Type B pancreatic cell (in vitro differentiated cells): Measurements from ENCODE around the gene RECQL. TPM values are rescaled to one million over a fixed set of nuclear protein-coding genes. Genes with fewer than 3 reads are reported as not detected.

Experiments
- DNase-seq: peaks from one replicate; pipeline ENCODE4 v3.0.0; 2021; ENCODE audit warnings: mixed read lengths; ENCODE audit not compliant: unreplicated experiment; ENCODE audit errors: extremely low spot score
- H3K27ac Mint-ChIP-seq: 2 replicates; pipeline ENCODE4 v1.8.0; 2021; ENCODE audit warnings: mild to moderate bottlenecking, mixed read lengths
- H3K27me3 Mint-ChIP-seq: 2 replicates; pipeline ENCODE4 v1.8.0; 2021; ENCODE audit warnings: mixed read lengths
- H3K36me3 Mint-ChIP-seq: 2 replicates; pipeline ENCODE4 v1.8.0; 2021; ENCODE audit warnings: mixed read lengths
- H3K4me1 Mint-ChIP-seq: one replicate; pipeline ENCODE4 v1.8.0; 2021; ENCODE audit warnings: mixed read lengths; ENCODE audit not compliant: unreplicated experiment
- H3K4me3 Mint-ChIP-seq: 2 replicates; pipeline ENCODE4 v1.8.0; 2021; ENCODE audit warnings: mild to moderate bottlenecking, mixed read lengths
- H3K9me3 Mint-ChIP-seq: 2 replicates; pipeline ENCODE4 v1.8.0; 2021; ENCODE audit warnings: mixed read lengths
- total RNA-seq: library from RNA; stranded (reverse); gene quantifications from 2 replicates; pipeline ENCODE4 v1.2.1, GENCODE V29; 2021; ENCODE audit warnings: low replicate concordance
- TF ChIP-seq, protein P1 (sequence below): fragments of 200-600 bp; sonication (generic); conservative IDR thresholded peaks from 2 replicates; pipeline ENCODE4 v1.5.0; 2021; ENCODE audit warnings: antibody characterized with exemption, mild to moderate bottlenecking

Gene RECQL
- total RNA-seq, 1 donor from 2014 or later, result 25.6 TPM

DNA sequence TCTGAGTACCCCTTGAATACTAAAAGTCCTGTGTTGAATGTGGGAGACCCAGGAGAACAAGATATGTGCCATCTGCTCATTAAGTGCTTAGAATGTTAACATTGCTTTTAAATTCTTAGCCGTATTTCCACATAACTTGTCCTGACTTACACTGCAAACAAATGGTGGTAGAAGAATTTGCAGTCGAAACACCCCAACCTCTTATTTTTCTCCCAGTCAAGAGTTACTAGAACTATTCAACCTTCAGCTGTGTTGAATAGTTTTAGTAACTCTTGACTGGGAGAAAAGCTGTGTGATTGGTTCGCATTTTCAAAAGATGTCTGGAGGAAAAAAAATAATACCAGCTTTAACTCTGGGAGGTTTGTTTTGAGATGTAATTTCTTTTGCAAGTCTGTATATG is 17.0 kb upstream of the RECQL start:
- Mint-ChIP-seq H3K4me1 (no peaks in the 10 kb centered on the region), H3K27ac (no peak overlapping the region), H3K27me3 (peaks cover 2% of the 10 kb centered on the region), H3K36me3 (peaks cover 13% of the 10 kb centered on the region), H3K4me3 (no peak overlapping the region), H3K9me3 (no peaks in the 10 kb centered on the region)
- TF ChIP-seq, protein P1, sequence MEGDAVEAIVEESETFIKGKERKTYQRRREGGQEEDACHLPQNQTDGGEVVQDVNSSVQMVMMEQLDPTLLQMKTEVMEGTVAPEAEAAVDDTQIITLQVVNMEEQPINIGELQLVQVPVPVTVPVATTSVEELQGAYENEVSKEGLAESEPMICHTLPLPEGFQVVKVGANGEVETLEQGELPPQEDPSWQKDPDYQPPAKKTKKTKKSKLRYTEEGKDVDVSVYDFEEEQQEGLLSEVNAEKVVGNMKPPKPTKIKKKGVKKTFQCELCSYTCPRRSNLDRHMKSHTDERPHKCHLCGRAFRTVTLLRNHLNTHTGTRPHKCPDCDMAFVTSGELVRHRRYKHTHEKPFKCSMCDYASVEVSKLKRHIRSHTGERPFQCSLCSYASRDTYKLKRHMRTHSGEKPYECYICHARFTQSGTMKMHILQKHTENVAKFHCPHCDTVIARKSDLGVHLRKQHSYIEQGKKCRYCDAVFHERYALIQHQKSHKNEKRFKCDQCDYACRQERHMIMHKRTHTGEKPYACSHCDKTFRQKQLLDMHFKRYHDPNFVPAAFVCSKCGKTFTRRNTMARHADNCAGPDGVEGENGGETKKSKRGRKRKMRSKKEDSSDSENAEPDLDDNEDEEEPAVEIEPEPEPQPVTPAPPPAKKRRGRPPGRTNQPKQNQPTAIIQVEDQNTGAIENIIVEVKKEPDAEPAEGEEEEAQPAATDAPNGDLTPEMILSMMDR, result no peak
- DNase-seq, result no peak

DNA sequence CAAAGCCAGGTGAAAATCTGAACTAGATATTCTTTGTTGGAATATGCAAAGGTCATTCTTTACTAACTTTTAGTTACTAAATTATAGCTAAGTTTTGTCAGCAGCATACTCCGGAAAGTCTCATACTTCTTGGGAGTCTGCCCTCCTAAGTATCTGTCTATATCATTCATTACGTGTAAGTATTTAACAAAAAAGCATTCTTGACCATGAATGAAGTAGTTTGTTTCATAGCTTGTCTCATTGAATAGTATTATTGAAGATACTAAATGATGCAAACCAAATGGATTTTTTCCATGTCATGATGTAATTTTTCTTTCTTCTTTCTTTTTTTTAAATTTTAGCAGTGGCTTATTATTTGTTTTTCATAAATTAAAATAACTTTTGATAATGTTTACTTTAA is 14.8 kb upstream of the RECQL start:
- Mint-ChIP-seq H3K9me3 (no peaks in the 10 kb centered on the region), H3K27me3 (no peaks in the 10 kb centered on the region), H3K36me3 (peaks cover 20% of the 10 kb centered on the region), H3K4me1 (no peaks in the 10 kb centered on the region), H3K4me3 (no peak overlapping the region), H3K27ac (no peak overlapping the region)
- TF ChIP-seq, protein P1, result no peak
- DNase-seq, result no peak

DNA sequence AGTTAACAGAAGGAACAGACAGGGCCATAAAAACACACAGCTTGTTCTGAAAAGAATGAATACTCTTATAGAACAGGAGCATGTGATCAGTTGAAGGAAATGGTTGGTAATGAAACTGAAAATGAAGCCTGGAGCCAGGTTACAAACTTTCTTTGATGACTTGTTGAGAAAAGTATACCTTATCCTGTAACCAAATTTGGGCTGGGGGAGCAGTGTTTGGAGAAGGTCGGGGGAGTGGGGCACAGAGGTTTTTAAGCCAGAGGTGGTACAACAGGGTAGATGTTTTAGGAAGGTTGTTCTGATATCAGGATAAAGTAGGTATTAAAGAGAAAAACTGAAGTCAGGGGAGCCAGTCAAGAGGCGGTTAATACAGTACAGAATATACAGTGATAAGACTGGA is 8.3 kb upstream of the RECQL start:
- no peak for DNase-seq
- H3K27ac Mint-ChIP-seq, result no peak overlapping the region
- TF ChIP-seq, protein P1, result no peak
- no peaks in the 10 kb centered on the region for H3K9me3 Mint-ChIP-seq
- no peaks in the 10 kb centered on the region for H3K27me3 Mint-ChIP-seq
- no peaks in the 10 kb centered on the region for H3K4me1 Mint-ChIP-seq
- H3K4me3 Mint-ChIP-seq, result no peak overlapping the region
- peaks cover 38% of the 10 kb centered on the region for H3K36me3 Mint-ChIP-seq

DNA sequence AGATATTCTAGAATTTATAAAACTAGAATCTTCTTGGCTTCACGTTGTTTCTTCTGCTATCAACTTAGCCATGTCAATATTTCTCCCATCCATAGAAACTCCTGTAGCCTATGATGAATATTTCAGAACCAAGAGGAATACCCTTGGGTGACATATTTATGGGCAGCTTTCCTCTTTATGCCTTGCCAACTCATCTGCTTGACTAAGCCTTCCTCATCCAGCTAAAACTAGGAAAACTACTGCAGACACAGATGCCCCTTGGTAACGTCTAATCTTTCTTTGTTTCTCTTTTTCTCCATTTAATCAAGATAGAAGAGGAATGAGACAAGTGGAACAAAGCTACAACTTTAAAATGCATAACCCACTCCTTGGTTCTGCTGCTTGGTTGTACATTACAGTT is 6.4 kb upstream of the RECQL start:
- no peaks in the 10 kb centered on the region for H3K9me3 Mint-ChIP-seq
- peaks cover 8% of the 10 kb centered on the region for H3K4me1 Mint-ChIP-seq

DNA sequence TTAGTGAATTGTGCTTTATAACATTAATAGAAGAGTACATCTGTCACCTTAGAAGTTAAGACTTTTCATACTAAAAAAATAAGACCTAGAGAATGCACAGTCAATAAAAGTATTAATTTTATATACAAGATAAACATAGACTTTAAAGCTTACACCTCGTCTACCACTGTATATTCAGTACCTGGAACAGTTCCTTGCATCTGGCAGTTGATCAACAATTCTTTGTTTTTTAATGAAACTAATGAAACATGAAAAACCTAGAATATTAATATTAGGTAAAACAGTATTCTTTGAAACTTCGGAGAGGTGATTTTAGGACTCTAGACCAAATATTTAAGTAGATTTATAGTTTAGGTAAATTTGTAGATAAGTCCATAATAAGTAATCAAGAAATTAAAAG is 4.5 kb upstream of the RECQL start:
- Mint-ChIP-seq H3K27ac (no peak overlapping the region), H3K4me3 (no peak overlapping the region), H3K36me3 (peaks cover 21% of the 10 kb centered on the region), H3K27me3 (no peaks in the 10 kb centered on the region), H3K4me1 (peaks cover 8% of the 10 kb centered on the region), H3K9me3 (no peaks in the 10 kb centered on the region)
- TF ChIP-seq, protein P1, result no peak
- no peak for DNase-seq

More for the DNA sequence above, 6.4 kb upstream of the RECQL start:
- no peak overlapping the region for H3K27ac Mint-ChIP-seq
- no peaks in the 10 kb centered on the region for H3K27me3 Mint-ChIP-seq
- no peak overlapping the region for H3K4me3 Mint-ChIP-seq
- H3K36me3 Mint-ChIP-seq, result peaks cover 29% of the 10 kb centered on the region
- DNase-seq, result no peak
- TF ChIP-seq, protein P1, result no peak

DNA sequence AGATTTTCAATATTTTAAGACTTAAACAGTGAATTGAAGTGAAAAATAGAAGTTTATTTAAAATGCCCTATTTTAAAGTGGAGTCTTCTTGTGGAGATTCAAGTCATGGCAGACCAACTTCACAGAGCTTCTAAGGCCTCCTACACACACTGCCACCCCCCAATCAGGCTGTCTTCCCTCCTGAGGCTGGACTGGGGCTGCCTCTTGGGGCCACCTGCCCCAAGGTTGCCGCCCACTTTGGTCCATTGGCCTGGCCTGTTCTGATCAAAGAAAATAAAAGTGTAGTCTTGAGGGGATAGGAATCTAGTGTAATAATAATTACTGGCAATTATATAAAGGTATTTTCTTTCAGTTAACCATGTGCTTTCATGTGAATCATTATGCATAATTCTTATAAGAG is 1.4 kb upstream of the RECQL start:
- Mint-ChIP-seq H3K36me3 (peaks cover 4% of the 10 kb centered on the region), H3K9me3 (no peaks in the 10 kb centered on the region), H3K4me3 (no peak overlapping the region), H3K27me3 (no peaks in the 10 kb centered on the region), H3K4me1 (peaks cover 8% of the 10 kb centered on the region), H3K27ac (no peak overlapping the region)
- TF ChIP-seq, protein P1, result no peak
- DNase-seq, result no peak
